ENCODE data around the gene ANKS1B.

DNA sequence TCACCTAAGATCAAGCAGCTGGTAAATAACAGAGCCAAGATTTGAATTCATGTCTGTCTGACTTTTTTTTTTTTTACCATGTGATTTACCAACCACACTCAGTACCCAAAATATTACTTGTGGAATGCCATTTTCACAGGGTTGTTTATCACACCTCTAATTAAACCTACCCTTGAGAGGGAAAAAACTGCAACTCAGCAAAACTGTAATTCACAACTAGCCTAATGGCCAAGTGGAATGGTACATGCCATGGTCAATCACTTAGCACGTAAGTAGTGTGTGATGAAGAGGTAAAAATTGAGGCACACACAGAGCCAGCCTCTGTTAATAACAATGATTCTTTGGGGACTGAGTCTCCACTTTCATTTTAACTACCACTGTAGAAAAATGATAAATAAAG, 750.0 kb downstream of the ANKS1B start:
- TF ChIP-seq, protein P1, sequence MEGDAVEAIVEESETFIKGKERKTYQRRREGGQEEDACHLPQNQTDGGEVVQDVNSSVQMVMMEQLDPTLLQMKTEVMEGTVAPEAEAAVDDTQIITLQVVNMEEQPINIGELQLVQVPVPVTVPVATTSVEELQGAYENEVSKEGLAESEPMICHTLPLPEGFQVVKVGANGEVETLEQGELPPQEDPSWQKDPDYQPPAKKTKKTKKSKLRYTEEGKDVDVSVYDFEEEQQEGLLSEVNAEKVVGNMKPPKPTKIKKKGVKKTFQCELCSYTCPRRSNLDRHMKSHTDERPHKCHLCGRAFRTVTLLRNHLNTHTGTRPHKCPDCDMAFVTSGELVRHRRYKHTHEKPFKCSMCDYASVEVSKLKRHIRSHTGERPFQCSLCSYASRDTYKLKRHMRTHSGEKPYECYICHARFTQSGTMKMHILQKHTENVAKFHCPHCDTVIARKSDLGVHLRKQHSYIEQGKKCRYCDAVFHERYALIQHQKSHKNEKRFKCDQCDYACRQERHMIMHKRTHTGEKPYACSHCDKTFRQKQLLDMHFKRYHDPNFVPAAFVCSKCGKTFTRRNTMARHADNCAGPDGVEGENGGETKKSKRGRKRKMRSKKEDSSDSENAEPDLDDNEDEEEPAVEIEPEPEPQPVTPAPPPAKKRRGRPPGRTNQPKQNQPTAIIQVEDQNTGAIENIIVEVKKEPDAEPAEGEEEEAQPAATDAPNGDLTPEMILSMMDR (IDR thresholded peaks at IDR 0.05; ENCODE audit: low read length) = no peak
- no peak for TF ChIP-seq EZH2 (IDR thresholded peaks at IDR 0.05; ENCODE audit: borderline replicate concordance, low read length)

Measured in OCI-LY1 (cell line).